Measurements from ENCODE around the gene SUGP2. TPM values are rescaled to one million over a fixed set of nuclear protein-coding genes. Genes with fewer than 3 reads are reported as not detected.
A peak's percentile ranks its signal among the peaks of the same experiment; 100 is the strongest.

Gene SUGP2
- 10 to 100 TPM; 18.6 to 57.4 (median 35.2) TPM for total RNA-seq

- ATAC-seq = peak; percentile 93
- no peaks in the 10 kb centered on the region for H3K9me3 ChIP-seq
- peak within 1 kb of the TSS; percentile 82 to 98 (median 96) for H3K27ac ChIP-seq
- TF ChIP-seq EP300 (IDR thresholded peaks at IDR 0.05) = no peak
- TF ChIP-seq POLR2A (IDR thresholded peaks at IDR 0.05) = peak; percentile 69
- peak; percentile 73 for TF ChIP-seq POLR2AphosphoS5 (IDR thresholded peaks at IDR 0.05)
- TF ChIP-seq, protein P1, sequence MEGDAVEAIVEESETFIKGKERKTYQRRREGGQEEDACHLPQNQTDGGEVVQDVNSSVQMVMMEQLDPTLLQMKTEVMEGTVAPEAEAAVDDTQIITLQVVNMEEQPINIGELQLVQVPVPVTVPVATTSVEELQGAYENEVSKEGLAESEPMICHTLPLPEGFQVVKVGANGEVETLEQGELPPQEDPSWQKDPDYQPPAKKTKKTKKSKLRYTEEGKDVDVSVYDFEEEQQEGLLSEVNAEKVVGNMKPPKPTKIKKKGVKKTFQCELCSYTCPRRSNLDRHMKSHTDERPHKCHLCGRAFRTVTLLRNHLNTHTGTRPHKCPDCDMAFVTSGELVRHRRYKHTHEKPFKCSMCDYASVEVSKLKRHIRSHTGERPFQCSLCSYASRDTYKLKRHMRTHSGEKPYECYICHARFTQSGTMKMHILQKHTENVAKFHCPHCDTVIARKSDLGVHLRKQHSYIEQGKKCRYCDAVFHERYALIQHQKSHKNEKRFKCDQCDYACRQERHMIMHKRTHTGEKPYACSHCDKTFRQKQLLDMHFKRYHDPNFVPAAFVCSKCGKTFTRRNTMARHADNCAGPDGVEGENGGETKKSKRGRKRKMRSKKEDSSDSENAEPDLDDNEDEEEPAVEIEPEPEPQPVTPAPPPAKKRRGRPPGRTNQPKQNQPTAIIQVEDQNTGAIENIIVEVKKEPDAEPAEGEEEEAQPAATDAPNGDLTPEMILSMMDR (IDR thresholded peaks at IDR 0.05) = peak in 3 of 4 experiments; percentile 17 to 31 (median 28)
- H3K4me1 ChIP-seq = peaks cover 0 to 46% (median 14%) of the 10 kb centered on the region in 3 donors
- peak within 1 kb of the TSS; percentile 70 to 95 for H3K4me3 ChIP-seq
- H3K27me3 ChIP-seq = no peaks in the 10 kb centered on the region
- H3K36me3 ChIP-seq = peaks cover 0 to 37% of the 10 kb centered on the region in 2 donors
- WGBS, 2 donors (ENCODE audit: low coverage in 1 of 2) = 0% methylated on average over 5 to 6 of the region's 94 CpGs
Measured at GRCh38 chr19:19033426-19034203, at the start of gene SUGP2, which contains the start of gene ARMC6. SUGP2 (minus strand) TSS chr19:19033517; CDS start chr19:19031071, 2,446 bp downstream. ARMC6 (plus strand) TSS chr19:19033603; CDS start chr19:19034210, 607 bp downstream.

DNA sequence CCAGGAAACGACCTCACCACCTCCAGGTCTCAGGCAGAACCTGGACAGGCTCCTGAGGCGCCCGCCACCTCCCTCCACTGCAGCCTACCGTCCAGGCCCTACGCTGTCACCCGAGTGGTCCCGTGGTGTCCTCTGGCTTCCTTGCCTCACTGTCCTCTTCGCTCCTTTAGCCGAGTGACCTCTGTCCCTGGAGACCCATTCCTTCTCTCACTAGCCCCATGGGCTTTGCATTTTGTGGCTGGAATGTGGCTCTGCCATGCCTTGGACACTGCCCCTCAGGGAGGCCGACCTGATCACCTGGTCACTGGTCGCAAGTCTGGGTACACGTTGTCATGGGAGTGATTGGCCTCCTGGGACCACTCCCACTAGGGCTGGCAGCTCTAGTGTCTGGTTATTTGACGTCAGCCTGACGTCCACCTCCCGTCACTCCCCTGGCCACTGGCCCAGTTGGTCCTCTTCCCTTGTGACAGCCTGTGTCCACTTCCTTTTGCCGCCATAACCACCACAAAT is 48.4 kb upstream of the SUGP2 start:
- ATAC-seq = no peak
- Histone ChIP-seq H3K27ac (no peak overlapping the region), H3K4me3 (no peak overlapping the region), H3K27me3 (no peaks in the 10 kb centered on the region), H3K36me3 (peaks cover 0 to 33% of the 10 kb centered on the region in 2 donors), H3K4me1 (no peaks in the 10 kb centered on the region), H3K9me3 (no peaks in the 10 kb centered on the region)
- WGBS, 2 donors (ENCODE audit: low coverage in 1 of 2) = 50 to 66% methylated on average over 8 to 14 of the region's 16 CpGs
- no peak for TF ChIP-seq EP300 (IDR thresholded peaks at IDR 0.05)
- TF ChIP-seq, protein P1 (IDR thresholded peaks at IDR 0.05) = no peak
- no peak for TF ChIP-seq POLR2A (IDR thresholded peaks at IDR 0.05)
- TF ChIP-seq POLR2AphosphoS5 (IDR thresholded peaks at IDR 0.05) = no peak

GRCh38 chr19:19079571-19079970 is 46.3 kb upstream of the SUGP2 start:
- 100% methylated on average over 1 of the region's 1 CpG for WGBS, 2 donors (ENCODE audit: low coverage in 1 of 2)

DNA sequence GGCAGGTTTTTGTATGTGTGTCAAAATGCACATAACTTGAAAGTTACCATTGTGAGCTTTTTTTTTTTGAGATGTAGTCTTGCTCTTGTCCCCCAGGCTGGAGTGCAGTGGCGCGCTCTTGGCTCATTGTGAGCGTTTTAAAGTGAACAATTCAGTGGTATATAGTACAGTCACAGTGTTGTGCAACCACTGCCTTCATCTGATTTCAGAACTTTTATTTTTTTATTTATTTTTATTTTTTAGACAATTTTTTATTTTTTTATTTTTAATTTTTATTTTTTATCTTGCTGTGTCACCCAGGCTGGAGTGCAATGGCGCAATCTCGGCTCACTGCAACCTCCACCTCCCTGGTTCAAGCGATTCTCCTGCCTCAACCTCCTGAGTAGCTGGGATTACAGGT is 45.5 kb upstream of the SUGP2 start:
- Histone ChIP-seq H3K4me3 (no peak overlapping the region), H3K4me1 (no peaks in the 10 kb centered on the region), H3K9me3 (no peaks in the 10 kb centered on the region), H3K27me3 (no peaks in the 10 kb centered on the region), H3K36me3 (peaks cover 0 to 39% of the 10 kb centered on the region in 2 donors), H3K27ac (no peak overlapping the region)
- 96 to 100% methylated on average over 2 to 6 of the region's 6 CpGs for WGBS, 2 donors (ENCODE audit: low coverage in 1 of 2)
- ATAC-seq = no peak
- TF ChIP-seq, protein P1 (IDR thresholded peaks at IDR 0.05) = no peak
- TF ChIP-seq POLR2AphosphoS5 (IDR thresholded peaks at IDR 0.05) (no peak), EP300 (IDR thresholded peaks at IDR 0.05) (no peak), POLR2A (IDR thresholded peaks at IDR 0.05) (no peak)

More at GRCh38 chr19:19079571-19079970, 46.3 kb upstream of the SUGP2 start:
- ATAC-seq = no peak
- Histone ChIP-seq H3K27me3 (no peaks in the 10 kb centered on the region), H3K4me1 (no peaks in the 10 kb centered on the region), H3K27ac (no peak overlapping the region), H3K9me3 (no peaks in the 10 kb centered on the region), H3K4me3 (no peak overlapping the region), H3K36me3 (peaks cover 0 to 39% of the 10 kb centered on the region in 2 donors)
- no peak for TF ChIP-seq POLR2AphosphoS5 (IDR thresholded peaks at IDR 0.05)
- TF ChIP-seq, protein P1 (IDR thresholded peaks at IDR 0.05) = no peak
- no peak for TF ChIP-seq POLR2A (IDR thresholded peaks at IDR 0.05)
- TF ChIP-seq EP300 (IDR thresholded peaks at IDR 0.05) = no peak
